IMR-90 (cell line): ENCODE data around the gene MAMDC4. TPM values are rescaled to one million over a fixed set of nuclear protein-coding genes. Genes with fewer than 3 reads are reported as not detected.
"Not testable (repeated sequence)": the region's sequence is repeated elsewhere in the genome, so short reads cannot be mapped to it uniquely, and the experiment has no call there.

Experiments
- ATAC-seq: fragments of 200-7000 bp; cut with Tn5 transposase; 2 replicates; pipeline ENCODE4 v1.9.1; 2020; ENCODE audit warnings: low read depth, mild to moderate bottlenecking, moderate library complexity
- BruUV-seq: library from RNA; stranded (reverse); fragments of 400-500 nt; replicated peaks from 2 replicates; lab custom pipeline; 2021; lab: Mats Ljungman, UMichigan
- CTCF ChIA-PET: fragments of 300-600 bp; formaldehyde crosslinking; extraction: SDS; loops from one replicate; lab custom pipeline; 2021; ENCODE audit warnings: antibody characterized with exemption; lab: Yijun Ruan, JAX
- POLR2A ChIA-PET: fragments of 300-600 bp; sonication (Branson Sonifier 250); formaldehyde crosslinking; loops from one replicate; lab custom pipeline; 2022; ENCODE audit warnings: antibody characterized with exemption; ENCODE audit not compliant: unreplicated experiment; lab: Charles Lee
- DNase-seq: peaks from one replicate; pipeline ENCODE4 v3.0.0; 2013
- H2AFZ ChIP-seq: replicated peaks from 2 replicates; pipeline ENCODE3; 2013; ENCODE audit warnings: low read length, mild to moderate bottlenecking; ENCODE audit not compliant: poor library complexity
- H2AK5ac ChIP-seq: 2 replicates; pipeline ENCODE4 v1.6.1; 2013; ENCODE audit warnings: low read depth, low read length, inconsistent platforms
- H2AK9ac ChIP-seq: replicated peaks from 2 replicates; pipeline ENCODE3; 2013; ENCODE audit warnings: mild to moderate bottlenecking, low read depth, low read length, moderate library complexity; ENCODE audit not compliant: poor library complexity
- H2BK120ac ChIP-seq: 2 replicates; pipeline ENCODE4 v1.6.1; 2013; ENCODE audit warnings: low read depth, low read length, inconsistent platforms
- H2BK15ac ChIP-seq: 3 replicates; pipeline ENCODE4 v1.6.1; 2013; ENCODE audit warnings: low read depth, low read length, inconsistent platforms
- H2BK20ac ChIP-seq: 2 replicates; pipeline ENCODE4 v1.6.1; 2013; ENCODE audit warnings: low read depth, mild to moderate bottlenecking, inconsistent platforms, low read length, moderate library complexity
- H2BK5ac ChIP-seq: 2 replicates; pipeline ENCODE4 v1.6.1; 2013; ENCODE audit warnings: mild to moderate bottlenecking, low read depth, low read length, inconsistent platforms; ENCODE audit not compliant: poor library complexity, severe bottlenecking
- H3K14ac ChIP-seq: replicated peaks from 2 replicates; pipeline ENCODE4 v1.6.1; 2013; ENCODE audit warnings: low read depth, low read length, inconsistent platforms
- H3K18ac ChIP-seq: 2 replicates; pipeline ENCODE4 v1.6.1; 2013; ENCODE audit warnings: low read depth, low read length, control low read depth
- H3K23ac ChIP-seq: 2 replicates; pipeline ENCODE4 v1.6.1; 2013; ENCODE audit warnings: low read depth, low read length, inconsistent platforms
- H3K27ac ChIP-seq: 2 replicates; pipeline ENCODE4 v1.5.1; 2013; ENCODE audit warnings: mild to moderate bottlenecking, control low read depth, low read length; ENCODE audit not compliant: insufficient read depth
- H3K27me3 ChIP-seq: 2 replicates; pipeline ENCODE4 v1.6.1; 2013; ENCODE audit warnings: low read length; ENCODE audit not compliant: control insufficient read depth, insufficient read depth
- H3K36me3 ChIP-seq: 2 replicates; pipeline ENCODE4 v1.6.1; 2013; ENCODE audit warnings: low read length, mixed read lengths; ENCODE audit not compliant: control insufficient read depth, insufficient read depth
- H3K4ac ChIP-seq: 2 replicates; pipeline ENCODE4 v1.6.1; 2013; ENCODE audit warnings: low read depth, low read length, inconsistent platforms
- H3K4me1 ChIP-seq: 2 replicates; pipeline ENCODE4 v1.6.1; 2013; ENCODE audit warnings: low read length, mixed read lengths; ENCODE audit not compliant: control insufficient read depth, insufficient read depth
- H3K4me2 ChIP-seq: 2 replicates; pipeline ENCODE4 v1.6.1; 2013; ENCODE audit warnings: low read depth, mild to moderate bottlenecking, control low read depth, low read length, moderate library complexity
- H3K4me3 ChIP-seq: 2 replicates; pipeline ENCODE4 v1.5.1; 2013; ENCODE audit warnings: low read depth, mild to moderate bottlenecking, control low read depth, low read length, moderate library complexity; ENCODE audit not compliant: insufficient read depth
- H3K56ac ChIP-seq: 2 replicates; pipeline ENCODE4 v1.6.1; 2013; ENCODE audit warnings: low read length, inconsistent platforms; ENCODE audit not compliant: insufficient read depth; ENCODE audit errors: extremely low read depth
- H3K79me1 ChIP-seq, 2 experiments: 2 replicates each; pipeline ENCODE4 v1.6.1; 2013; ENCODE audit warnings: low read length in 2 of 2, inconsistent platforms in 1 of 2, low read depth in 1 of 2
- H3K9ac ChIP-seq: 2 replicates; pipeline ENCODE4 v1.6.1; 2013; ENCODE audit warnings: low read depth, low read length, control low read depth
- H3K9me1 ChIP-seq: 2 replicates; pipeline ENCODE4 v1.6.1; 2013; ENCODE audit warnings: low read length, inconsistent platforms; ENCODE audit not compliant: insufficient read depth
- H3K9me3 ChIP-seq: 2 replicates; pipeline ENCODE4 v1.6.1; 2013; ENCODE audit warnings: low read length; ENCODE audit not compliant: control insufficient read depth, insufficient read depth
- H4K20me1 ChIP-seq: 2 replicates; pipeline ENCODE4 v1.6.1; 2013; ENCODE audit warnings: low read length, inconsistent platforms; ENCODE audit not compliant: insufficient read depth
- H4K5ac ChIP-seq: 2 replicates; pipeline ENCODE4 v1.6.1; 2013; ENCODE audit warnings: mild to moderate bottlenecking, low read depth, low read length, control low read depth
- H4K8ac ChIP-seq, 2 experiments: 2 replicates each; pipeline ENCODE4 v1.6.1; 2013; ENCODE audit warnings: low read depth in 2 of 2, low read length in 2 of 2, control low read depth in 1 of 2, inconsistent platforms in 1 of 2
- H4K91ac ChIP-seq: 2 replicates; pipeline ENCODE4 v1.6.1; 2013; ENCODE audit warnings: low read depth, low read length, inconsistent platforms; ENCODE audit not compliant: insufficient read depth
- MAZ ChIP-seq: IDR thresholded peaks from 2 replicates; pipeline ENCODE4 v1.6.1; 2012; ENCODE audit warnings: low read depth, mild to moderate bottlenecking, low read length, improper control_type of control experiment, moderate library complexity, borderline replicate concordance
- WGBS, 2 experiments: methylation state at CpG; one replicate each; pipeline versions ENCODE4 v1.1.5 to v1.1.7; 2013; ENCODE audit warnings: missing lambda C conversion rate in 2 of 2; ENCODE audit not compliant: insufficient read length in 1 of 2; ENCODE audit errors: extremely low coverage in 2 of 2; 5-methylcytosine and 5-hydroxymethylcytosine counted together
- dilution Hi-C: fragments of 300-500 bp; cut with HindIII; formaldehyde crosslinking; loops from one replicate; pipeline ENCODE4 v1.14.3; 2018; ENCODE audit warnings: low sequenced_read_pairs; ENCODE audit not compliant: unreplicated experiment
- in situ Hi-C: fragments of 300-500 bp; cut with MboI; formaldehyde crosslinking; loops from 3 replicates; pipeline ENCODE4 v1.14.3; 2019; ENCODE audit warnings: low sequenced_read_pairs, inconsistent platforms, mixed read lengths
- intact Hi-C: fragments of 100-400 bp; cut with micrococcal nuclease; formaldehyde crosslinking; loops from 2 replicates; pipeline ENCODE4 v1.10.0; 2022
- polyA plus RNA-seq, 3 experiments: library from polyadenylated mRNA; depleted of rRNA; stranded (reverse); fragments of >200 nt; gene quantifications; 2 replicates each; pipeline ENCODE4 v1.2.3, GENCODE V29; 2012; ENCODE audit warnings: low replicate concordance in 1 of 3
- total RNA-seq: library from RNA; depleted of rRNA; stranded (reverse); fragments of >200 nt; gene quantifications from 2 replicates; pipeline ENCODE4 v1.2.3, GENCODE V29; 2012
- TF ChIP-seq, protein P1 (sequence below): conservative IDR thresholded peaks from 2 replicates; pipeline ENCODE4 v1.5.1; 2012; ENCODE audit warnings: mild to moderate bottlenecking, low read depth, low read length, improper control_type of control experiment

MAMDC4 gene
- total and polyA plus RNA-seq, 2 of the 4 experiments (the other 2 are of a cell fraction) = 0.18 to 3.5 TPM

DNA sequence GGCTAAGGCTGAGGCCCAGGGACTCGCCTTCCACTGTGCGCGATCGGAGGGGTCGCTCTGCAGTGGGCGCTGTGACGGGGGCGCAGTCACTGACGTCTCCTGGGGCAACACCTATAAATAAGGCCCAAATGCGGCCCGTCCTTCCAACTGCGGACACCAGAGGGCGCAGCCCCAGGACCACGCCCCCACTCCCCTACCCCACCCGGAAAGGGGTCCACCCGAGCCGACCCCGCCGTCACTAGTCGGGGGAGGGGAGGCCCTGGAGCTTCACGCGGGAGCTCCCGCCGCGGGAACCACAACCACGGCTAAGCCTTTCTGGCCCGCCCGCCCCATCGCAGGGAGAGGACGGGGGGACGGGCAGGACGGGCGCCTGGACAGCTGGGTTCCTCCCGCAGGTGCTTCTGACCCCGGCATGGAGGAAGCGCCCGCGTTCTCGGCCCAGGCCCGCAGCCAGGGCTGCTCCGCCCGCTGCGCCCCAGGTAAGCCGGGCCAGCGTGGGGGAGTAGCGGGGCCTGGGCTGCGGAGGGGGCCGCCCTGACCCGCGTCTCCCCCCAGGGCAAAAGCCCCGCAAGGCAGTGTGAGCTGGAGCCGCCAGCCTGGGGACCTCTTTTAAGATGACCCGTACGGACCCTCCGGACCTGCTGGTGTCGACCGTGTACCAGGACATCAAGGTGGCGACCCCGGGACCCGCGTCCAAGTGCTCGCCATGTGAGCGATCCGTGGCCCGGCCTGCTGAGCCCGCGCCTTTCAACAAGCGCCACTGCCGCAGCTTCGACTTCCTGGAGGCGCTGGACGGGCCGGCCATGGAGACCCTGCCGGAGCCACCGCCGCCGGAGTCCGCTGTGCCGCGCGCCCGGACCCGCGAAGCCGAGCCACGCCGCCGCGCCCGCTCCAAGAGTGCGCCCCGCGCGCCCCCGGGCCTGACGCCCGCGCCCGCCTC, 8.1 kb upstream of the MAMDC4 start:
- H2BK15ac ChIP-seq, DNase-seq, H2BK120ac ChIP-seq, H3K23ac ChIP-seq, H2BK5ac ChIP-seq, H2BK20ac ChIP-seq, in situ Hi-C loops, dilution Hi-C loops, BruUV-seq, H3K14ac ChIP-seq, H3K18ac ChIP-seq, H3K4me2 ChIP-seq, H4K5ac ChIP-seq, H3K9me1 ChIP-seq, H2AK9ac ChIP-seq, H3K9ac ChIP-seq, H3K27ac ChIP-seq, H3K4me3 ChIP-seq, H3K9me3 ChIP-seq, H3K4ac ChIP-seq, H4K91ac ChIP-seq, H3K56ac ChIP-seq, H4K8ac ChIP-seq, H3K36me3 ChIP-seq, ATAC-seq, POLR2A ChIA-PET, H2AFZ ChIP-seq, H2AK5ac ChIP-seq: not testable (repeated sequence)
- H3K27me3 ChIP-seq = peaks cover 22% of the 10 kb centered on the region
- H4K20me1 ChIP-seq = peaks cover 25% of the 10 kb centered on the region
- WGBS, 2 experiments = 11% methylated on average over 39 of the region's 99 CpGs; no CpG with 5 or more reads in 1 of the 2 experiments
- CTCF ChIA-PET = interaction anchor here (1.5 kb wide), 1 partner anchor 191 kb away, joined by 5 read pairs; no protein-coding TSS in a partner anchor
- H3K4me1 ChIP-seq = peaks cover 11% of the 10 kb centered on the region
- intact Hi-C loops = loop anchor here (1.0 kb wide), 1 partner anchor 191 kb away; no protein-coding TSS in a partner anchor
- peaks cover 0 to 12% of the 10 kb centered on the region in 2 experiments; a peak in 1 of 4 replicates for H3K79me1 ChIP-seq
- TF ChIP-seq, protein P1, sequence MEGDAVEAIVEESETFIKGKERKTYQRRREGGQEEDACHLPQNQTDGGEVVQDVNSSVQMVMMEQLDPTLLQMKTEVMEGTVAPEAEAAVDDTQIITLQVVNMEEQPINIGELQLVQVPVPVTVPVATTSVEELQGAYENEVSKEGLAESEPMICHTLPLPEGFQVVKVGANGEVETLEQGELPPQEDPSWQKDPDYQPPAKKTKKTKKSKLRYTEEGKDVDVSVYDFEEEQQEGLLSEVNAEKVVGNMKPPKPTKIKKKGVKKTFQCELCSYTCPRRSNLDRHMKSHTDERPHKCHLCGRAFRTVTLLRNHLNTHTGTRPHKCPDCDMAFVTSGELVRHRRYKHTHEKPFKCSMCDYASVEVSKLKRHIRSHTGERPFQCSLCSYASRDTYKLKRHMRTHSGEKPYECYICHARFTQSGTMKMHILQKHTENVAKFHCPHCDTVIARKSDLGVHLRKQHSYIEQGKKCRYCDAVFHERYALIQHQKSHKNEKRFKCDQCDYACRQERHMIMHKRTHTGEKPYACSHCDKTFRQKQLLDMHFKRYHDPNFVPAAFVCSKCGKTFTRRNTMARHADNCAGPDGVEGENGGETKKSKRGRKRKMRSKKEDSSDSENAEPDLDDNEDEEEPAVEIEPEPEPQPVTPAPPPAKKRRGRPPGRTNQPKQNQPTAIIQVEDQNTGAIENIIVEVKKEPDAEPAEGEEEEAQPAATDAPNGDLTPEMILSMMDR = peak; percentile 45
- TF ChIP-seq MAZ = peak; percentile 15; the same call in 1 of the 2 replicates
